DMS114 treated with DMSO at 0.1 percent for 48 hours (cell line): ENCODE measurements around the gene AGR3.

ENCODE experiments used
- DNase-seq: peaks from one replicate; lab custom pipeline; 2025; ENCODE audit not compliant: unreplicated experiment; lab: John Stamatoyannopoulos, UW

The AGR3 gene

DNA sequence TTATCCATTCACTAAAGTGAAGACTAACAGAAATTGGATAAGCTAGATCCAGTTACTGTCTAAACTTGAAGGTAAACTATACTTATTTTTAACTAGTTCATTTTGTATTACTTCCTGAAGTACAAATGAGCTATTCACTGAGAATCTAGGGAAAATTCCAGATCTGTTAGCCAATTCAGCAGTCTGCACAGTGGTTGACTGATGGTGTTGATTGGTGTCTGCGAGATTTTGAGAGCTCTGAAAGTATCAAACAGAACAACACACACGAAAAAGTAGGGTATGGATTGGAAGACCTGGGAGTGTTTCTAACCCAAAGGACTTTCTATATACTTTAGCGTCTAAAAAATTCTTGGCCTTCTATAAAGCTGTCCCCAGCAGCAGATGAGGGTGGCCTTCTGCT lies 43.4 kb downstream of the AGR3 start:
- no peak for DNase-seq

DNA sequence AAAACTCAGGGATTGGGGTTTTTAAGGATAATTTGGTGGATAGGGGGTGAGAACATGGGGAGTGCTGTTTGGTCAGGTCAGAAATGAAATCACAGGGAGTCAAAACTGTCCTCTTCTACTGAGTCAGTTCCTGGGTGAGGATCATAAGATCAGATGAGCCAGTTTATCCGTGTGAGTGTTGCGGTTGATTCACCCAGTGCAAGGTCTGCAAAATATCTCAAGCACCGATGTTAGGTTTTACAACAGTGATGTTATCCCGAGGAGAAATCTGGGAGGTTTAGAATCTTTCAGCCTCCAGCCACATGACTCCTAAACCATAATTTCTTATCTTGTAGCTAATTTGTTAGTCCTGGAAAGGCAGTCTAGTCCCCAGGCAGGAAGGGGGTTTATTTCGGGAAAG lies 45.3 kb downstream of the AGR3 start:
- no peak for DNase-seq

DNA sequence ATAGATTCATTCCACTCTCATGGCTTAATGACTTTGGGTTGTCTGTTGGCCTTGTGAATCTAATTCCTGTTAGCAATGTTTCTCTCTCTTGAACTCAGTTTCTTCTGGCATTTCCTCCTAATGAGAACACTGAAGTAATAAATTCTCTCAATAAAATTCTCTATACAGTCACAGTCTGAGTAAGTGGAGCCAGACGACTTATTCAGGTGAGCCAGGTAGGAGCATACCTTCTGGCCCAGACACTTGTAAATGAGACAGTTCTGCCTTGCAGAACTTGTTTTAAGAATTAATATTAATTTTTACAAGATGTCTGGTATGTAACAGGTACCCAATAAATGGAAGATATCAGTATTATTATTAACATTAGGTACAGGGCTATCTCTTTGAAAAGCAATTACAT lies 48.4 kb downstream of the AGR3 start:
- DNase-seq: no peak

DNA sequence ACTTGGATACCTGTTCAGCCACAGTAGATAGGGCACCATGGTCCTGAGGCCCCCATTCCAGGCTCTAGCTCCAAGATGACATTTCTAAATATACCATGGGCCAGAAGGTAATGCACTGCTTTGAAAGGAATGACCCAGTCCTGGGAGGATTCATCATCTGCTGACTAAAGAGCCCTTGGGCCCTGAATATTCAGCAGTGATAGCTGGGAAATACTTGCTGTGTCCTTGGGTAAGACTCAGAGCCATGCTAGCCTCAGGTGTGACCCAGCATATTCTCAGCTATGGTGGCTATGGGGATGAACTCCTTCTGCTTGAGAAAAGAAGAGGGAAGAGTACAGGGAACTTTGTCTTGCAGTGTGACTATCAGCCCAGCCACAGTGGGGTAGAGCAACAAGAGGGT lies 55.7 kb downstream of the AGR3 start:
- no peak for DNase-seq

DNA sequence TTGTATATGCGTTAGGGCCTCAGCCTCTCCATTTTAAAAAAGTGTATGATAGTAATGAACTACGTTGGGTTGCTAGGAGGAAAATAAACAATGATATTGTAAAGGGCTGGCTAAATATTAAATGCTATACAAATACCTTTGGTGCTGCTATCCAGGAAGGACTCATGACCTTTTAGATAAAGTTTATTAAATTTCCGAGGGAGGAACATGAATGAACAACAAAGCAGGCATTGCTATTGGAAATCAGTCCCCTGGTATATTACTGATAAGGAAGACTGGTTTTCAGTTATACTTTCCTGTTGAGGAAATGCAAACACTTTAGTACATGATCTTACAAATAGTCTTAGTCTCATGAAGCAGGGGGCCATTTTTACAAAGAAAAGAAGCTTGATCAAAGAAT lies 59.8 kb downstream of the AGR3 start:
- no peak for DNase-seq

DNA sequence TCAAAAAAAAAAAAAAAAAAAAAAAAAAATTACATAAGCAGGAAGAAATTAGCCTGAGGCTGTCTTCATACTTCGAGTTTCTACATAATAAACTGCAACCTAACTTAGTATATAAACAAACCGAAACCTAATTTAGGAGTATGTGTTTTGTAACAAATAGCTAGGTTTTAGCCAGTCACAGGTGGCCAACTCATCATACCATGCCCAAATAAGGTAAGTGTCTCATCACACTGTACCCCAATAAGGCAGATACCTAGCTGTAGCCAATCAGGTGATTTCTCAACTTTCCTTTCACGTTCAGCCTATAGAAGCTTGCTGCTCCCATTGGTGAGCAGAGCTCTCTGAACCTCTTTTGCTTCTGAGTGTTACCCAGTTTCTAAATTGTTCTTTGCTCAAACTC lies 63.1 kb downstream of the AGR3 start:
- no peak for DNase-seq

DNA sequence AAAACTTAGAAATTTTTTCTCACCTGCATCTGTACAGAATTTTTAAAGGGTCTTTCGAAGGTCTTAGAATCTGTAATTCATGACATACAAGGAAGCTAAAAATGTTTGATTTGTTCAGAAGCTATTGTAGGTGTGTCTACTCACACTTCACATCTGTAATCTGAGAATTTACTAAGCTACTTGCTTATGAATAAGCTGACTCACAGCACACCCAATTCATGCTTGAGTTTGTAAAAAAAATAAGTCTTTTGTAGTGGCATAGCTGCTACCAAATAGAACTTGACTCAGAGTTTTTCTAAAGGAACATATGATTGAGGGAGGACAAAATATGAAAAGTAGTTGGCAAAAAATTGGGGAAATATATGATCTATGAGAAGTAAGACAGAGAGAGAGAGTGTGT lies 64.2 kb downstream of the AGR3 start:
- no peak for DNase-seq

DNA sequence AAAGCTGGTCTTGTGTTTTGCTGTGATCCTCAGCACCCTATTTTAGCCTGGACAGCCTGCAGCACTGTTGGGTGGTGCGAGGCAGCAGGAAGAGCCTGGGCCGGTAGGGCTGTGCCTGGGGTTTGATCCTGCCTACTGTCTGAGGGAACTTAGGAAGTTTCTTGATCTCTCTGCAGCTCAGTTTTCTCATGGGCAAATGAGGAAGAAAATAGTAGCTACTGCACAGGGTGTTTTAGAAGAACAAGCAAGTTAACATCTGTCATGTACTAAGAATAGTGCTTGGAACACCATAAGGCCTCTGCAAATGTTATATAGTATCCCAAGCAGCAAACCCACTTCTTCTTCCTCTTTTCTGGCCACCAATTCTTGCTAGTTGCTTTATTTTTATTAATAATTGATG lies 65.0 kb downstream of the AGR3 start:
- no peak for DNase-seq

DNA sequence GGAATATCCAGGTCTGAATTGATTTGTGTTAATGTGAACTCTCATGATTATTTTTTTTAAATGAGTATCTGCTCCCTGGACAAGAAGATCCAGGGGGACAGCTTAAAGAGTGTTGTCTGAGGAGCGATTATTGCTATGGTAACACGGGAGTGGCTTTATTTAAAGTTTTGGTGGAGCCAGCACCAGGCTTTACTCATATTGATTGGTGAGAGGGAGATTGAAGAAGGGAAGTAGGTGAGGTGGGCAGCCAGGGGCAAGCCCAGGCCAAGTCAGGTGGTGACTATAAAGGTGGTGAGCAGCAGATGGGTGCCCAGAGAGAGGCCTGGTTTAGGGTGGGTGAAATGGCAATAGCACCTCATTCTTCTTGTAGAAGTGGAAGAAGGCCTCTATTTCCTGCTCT lies 66.8 kb downstream of the AGR3 start:
- DNase-seq: no peak

DNA sequence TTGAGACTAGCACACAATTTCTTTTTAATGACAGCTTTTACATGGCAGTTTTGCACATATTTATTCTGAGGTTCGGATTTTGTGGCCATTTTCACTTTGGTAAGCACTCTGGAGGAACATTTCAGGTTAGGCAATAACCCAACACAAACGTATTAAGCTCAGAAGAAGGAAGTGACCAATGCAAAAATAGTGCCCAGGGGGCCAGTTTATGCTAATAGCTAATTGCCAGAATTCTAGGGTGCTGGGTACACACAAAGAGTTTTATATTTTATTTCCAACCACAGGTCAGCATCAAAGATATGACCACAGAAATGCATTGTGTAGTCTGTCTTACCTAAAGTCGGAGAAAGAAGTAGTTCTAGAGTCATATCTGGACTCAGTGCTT lies 68.6 kb downstream of the AGR3 start:
- no peak for DNase-seq

DNA sequence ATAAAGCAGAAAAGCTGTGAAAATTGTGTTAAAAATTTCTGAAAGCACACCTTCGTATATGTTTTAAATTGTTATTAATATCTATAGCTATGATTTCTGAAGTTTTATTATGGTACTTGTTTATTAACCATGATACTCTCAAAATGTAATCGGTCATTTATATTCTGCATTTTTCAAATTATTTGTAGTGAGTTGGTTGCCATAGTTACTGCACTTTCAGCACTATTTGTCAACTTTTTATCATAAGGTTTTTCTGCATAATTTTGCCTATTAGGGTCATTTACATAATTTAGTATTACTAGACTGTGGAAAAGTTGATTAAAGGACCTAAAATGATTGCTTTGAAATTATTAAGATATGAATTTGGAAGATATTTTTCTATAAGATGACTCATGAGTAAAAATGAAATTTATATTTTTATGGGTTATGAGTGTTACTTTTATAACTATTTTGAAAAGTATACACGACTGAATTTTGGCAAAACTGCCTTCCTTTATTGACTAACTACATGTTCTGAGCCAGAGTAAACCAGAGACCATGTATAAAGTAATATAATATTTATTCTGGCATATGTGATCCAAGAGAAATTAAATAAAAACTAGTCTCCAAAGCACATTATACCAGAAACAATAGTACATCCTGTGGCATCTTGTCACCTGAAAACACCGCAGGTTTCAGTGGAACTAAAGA lies 69.1 kb downstream of the AGR3 start:
- no peak for DNase-seq

DNA sequence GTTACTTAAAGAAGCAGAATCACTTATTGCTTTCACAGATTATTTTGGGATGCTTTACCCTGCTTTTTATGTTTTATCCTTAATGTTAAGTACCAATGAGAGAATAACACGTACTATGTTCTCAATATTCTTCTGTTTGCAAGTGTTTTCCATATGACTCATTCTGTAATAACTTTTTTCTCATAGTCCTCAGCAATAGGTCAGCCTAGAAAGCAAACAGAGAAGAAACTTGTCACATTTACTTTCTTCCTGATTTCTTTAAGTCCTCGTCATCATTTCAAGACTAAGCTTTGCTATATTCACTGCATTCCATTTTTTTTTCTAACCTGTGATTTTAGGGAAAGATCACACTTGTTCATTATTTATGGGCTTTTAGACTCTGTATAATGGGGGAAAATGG lies 70.2 kb downstream of the AGR3 start:
- DNase-seq: no peak

DNA sequence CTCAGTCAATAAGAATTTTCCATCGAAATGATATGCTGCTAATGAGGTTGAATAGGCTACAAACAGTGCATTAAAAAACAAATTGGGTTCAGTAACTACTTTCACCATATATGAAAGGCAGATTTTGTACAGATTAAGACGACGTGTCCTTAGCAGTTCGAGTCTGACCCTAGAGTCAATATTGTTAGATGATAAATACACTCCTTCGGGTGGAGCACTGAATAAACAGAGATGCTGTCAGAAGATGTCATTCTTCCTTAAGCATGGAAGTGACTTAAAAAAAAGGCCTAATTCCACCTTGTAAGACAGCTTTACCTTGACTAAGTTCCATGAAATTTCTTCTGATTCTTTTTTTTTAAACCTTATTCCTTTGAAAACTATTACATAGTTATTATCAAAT lies 71.2 kb downstream of the AGR3 start:
- no peak for DNase-seq

DNA sequence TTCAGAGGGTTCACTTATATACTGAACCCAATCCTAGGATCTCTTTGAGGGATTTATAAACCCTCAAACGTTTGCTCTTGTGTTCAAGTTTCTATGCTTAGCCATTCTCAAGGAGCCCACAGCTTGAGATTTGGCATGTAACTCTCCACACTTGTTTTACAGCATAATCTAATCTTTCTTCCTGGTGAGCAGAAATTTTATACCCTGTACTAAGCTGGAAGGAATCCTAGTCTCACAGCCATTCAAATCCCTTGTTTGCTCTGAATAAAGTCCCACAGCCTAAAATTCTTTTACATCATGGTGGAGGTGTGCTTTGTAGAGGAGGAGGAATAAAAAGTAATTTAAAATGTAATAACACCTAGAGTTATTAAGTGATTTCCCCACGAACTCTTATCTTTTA lies 71.7 kb downstream of the AGR3 start:
- DNase-seq: no peak
